K562 (cell line): Measurements from ENCODE around the gene SSU72. TPM values are rescaled to one million over a fixed set of nuclear protein-coding genes. Genes with fewer than 3 reads are reported as not detected.

Source experiments
- NFIC ChIP-seq: fragments of 450-650 bp; IDR thresholded peaks from 2 replicates; pipeline ENCODE4 v1.6.1; 2017; ENCODE audit warnings: mild to moderate bottlenecking, inconsistent platforms
- NR2C1 ChIP-seq, 2 experiments: fragments of 450-650 bp; IDR thresholded peaks; 2 replicates each; pipeline ENCODE4 v1.6.1; 2017; ENCODE audit warnings: mild to moderate bottlenecking in 2 of 2, antibody characterized with exemption in 1 of 2, inconsistent platforms in 1 of 2, missing compliant biosample characterization in 1 of 2, missing genetic modification characterization in 1 of 2
- PYGO2 ChIP-seq: fragments of 450-650 bp; IDR thresholded peaks from 2 replicates; pipeline ENCODE4 v1.6.1; 2016; ENCODE audit warnings: mild to moderate bottlenecking, missing genetic modification characterization, moderate library complexity, missing compliant biosample characterization
- ZNF584 ChIP-seq: fragments of 200-800 bp; sonication (Bioruptor generic); IDR thresholded peaks from 2 replicates; pipeline ENCODE4 v1.6.1; 2016; ENCODE audit warnings: low read depth, mild to moderate bottlenecking, missing genetic modification characterization, missing compliant biosample characterization
- polyA plus RNA-seq, 8 experiments: library from polyadenylated mRNA; depleted of rRNA in 4 of 8; stranded (reverse) in 5 of 8; unstranded in 3 of 8; fragments of >200 nt; fragmentation: Nextera tagmentation in 2 of 8; fragmentation: Illumina TruSeq in 1 of 8; extraction: Ambion mirVana in 2 of 8; extraction: Trizol in 1 of 8; gene quantifications; 2 replicates each; pipeline versions ENCODE4 v1.2.1 to v1.2.3, GENCODE V29; 2011 to 2014; ENCODE audit warnings: inconsistent platforms in 1 of 8, missing spikeins in 1 of 8
- total RNA-seq, 7 experiments: library from RNA; depleted of rRNA in 6 of 7; stranded (reverse); fragments of >200 nt in 6 of 7; fragmentation: Illumina TruSeq in 2 of 7; extraction: Trizol in 2 of 7; gene quantifications; 2 replicates each; pipeline versions ENCODE4 v1.2.1 to v1.2.3, GENCODE V29; 2011 to 2021; ENCODE audit warnings: low replicate concordance in 1 of 7
- TF ChIP-seq, protein P1 (sequence below), 2 experiments: fragments of 450-650 bp; formaldehyde crosslinking in 1 of 2; IDR thresholded peaks; 2 replicates each; pipeline versions ENCODE4 v1.4.0 to v1.6.1; 2014 to 2020; ENCODE audit warnings: mild to moderate bottlenecking in 2 of 2, borderline replicate concordance in 1 of 2, low read depth in 1 of 2
- TF ChIP-seq, protein P2 (sequence below): fragments of 250-450 bp; sonication (Bioruptor Pico); IDR thresholded peaks from 2 replicates; pipeline ENCODE4 v1.5.0; 2021; ENCODE audit warnings: mild to moderate bottlenecking, moderate library complexity
- TF ChIP-seq, protein P3 (sequence below): fragments of 450-650 bp; IDR thresholded peaks from 2 replicates; pipeline ENCODE4 v1.6.1; 2017; ENCODE audit warnings: mild to moderate bottlenecking, moderate library complexity
- TF ChIP-seq, protein P4 (sequence below): fragments of 450-650 bp; conservative IDR thresholded peaks from 2 replicates; pipeline ENCODE4 v1.6.1; 2016; ENCODE audit warnings: missing genetic modification characterization, low read depth, mild to moderate bottlenecking, missing compliant biosample characterization, moderate library complexity
- TF ChIP-seq, protein P5 (sequence below): sonication (generic); formaldehyde crosslinking; IDR thresholded peaks from 2 replicates; pipeline ENCODE4 v1.8.0; 2022; ENCODE audit warnings: missing genetic modification reagents, mild to moderate bottlenecking, borderline replicate concordance

The SSU72 gene
- total and polyA plus RNA-seq, 9 of the 15 experiments (the other 6 are each of a cell fraction or from before 2014, with no cell fraction given), result 70.8 to 201 (median 94.6) TPM

DNA sequence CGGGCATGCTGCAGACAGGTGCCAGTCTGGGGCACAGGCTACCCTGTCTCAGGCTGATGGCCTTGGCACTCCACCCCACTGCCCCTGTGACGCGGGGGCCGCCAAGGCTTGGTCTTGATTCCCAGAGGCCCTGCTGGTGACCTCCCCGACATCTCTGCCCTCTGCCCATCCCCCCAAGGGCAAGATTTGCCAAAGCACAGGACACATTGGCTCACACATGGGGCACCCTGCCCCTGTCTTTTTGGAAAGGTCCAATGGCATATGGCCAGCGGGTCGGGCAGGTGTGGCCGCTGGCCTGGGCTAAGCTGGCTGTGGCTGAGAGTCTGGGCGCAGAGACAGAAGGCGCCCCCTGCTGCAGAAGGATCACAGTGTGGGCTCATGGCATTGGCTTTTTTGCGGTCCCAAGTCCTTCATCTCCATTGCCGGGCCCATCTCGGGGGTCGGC is 45.3 kb upstream of the SSU72 start (continued):
- TF ChIP-seq, protein P1, sequence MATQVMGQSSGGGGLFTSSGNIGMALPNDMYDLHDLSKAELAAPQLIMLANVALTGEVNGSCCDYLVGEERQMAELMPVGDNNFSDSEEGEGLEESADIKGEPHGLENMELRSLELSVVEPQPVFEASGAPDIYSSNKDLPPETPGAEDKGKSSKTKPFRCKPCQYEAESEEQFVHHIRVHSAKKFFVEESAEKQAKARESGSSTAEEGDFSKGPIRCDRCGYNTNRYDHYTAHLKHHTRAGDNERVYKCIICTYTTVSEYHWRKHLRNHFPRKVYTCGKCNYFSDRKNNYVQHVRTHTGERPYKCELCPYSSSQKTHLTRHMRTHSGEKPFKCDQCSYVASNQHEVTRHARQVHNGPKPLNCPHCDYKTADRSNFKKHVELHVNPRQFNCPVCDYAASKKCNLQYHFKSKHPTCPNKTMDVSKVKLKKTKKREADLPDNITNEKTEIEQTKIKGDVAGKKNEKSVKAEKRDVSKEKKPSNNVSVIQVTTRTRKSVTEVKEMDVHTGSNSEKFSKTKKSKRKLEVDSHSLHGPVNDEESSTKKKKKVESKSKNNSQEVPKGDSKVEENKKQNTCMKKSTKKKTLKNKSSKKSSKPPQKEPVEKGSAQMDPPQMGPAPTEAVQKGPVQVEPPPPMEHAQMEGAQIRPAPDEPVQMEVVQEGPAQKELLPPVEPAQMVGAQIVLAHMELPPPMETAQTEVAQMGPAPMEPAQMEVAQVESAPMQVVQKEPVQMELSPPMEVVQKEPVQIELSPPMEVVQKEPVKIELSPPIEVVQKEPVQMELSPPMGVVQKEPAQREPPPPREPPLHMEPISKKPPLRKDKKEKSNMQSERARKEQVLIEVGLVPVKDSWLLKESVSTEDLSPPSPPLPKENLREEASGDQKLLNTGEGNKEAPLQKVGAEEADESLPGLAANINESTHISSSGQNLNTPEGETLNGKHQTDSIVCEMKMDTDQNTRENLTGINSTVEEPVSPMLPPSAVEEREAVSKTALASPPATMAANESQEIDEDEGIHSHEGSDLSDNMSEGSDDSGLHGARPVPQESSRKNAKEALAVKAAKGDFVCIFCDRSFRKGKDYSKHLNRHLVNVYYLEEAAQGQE (IDR thresholded peaks at IDR 0.05; ENCODE audit: borderline replicate concordance), result peak; percentile 53; the same call in 1 of the 2 replicates
- TF ChIP-seq, protein P1 (CRISPR knock-in tag; IDR thresholded peaks at IDR 0.05; ENCODE audit: low read depth), result no peak
- TF ChIP-seq, protein P2, sequence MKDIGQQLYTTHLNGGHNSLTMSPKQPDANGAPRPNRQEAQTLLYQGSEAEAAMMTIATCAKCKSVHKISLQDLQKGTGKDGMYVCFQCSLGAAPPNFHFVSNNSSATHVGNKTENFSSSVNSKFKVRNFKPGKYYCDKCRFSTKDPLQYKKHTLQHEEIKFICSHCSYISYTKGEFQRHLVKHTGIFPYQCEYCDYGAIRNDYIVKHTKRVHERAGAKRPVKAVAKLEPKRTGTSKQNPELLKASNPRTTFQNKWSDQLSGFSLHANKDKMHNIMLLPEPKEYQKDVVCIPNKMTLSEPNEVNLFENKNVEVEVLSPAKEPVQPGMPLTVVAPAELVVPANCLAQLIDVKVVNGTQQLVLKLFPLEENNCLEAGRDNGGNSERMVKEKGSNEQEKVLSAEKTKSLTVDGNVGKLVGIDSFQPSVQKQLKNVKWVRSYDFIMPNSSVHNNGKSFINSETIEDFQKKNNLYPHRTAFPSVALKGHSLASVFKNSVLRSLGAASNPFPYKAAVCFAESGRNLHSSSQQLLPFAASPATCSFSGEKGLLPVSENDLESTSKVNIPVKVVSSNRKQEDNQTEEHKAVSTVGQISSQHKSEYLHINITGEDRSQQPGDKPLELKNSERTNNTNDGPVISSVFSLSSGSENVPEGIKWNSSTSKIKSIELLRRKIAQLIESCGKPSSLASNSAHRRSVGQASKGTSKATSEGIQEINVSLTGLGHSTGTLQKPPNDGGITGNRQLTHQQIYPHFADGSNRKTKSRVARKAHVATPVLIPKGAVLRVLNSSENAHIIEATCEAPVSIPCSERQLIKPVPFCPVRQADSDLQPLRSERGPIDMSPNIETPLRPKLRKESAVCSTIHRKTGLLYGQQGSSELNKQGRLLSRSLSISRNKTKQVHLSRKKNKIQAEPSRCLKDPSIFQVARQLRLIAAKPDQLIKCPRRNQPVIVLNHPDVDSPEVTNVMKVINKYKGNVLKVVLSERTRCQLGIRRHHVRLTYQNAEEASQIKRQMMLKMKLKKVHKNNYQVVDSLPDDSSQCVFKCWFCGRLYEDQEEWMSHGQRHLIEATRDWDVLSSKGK (CRISPR knock-in tag), result no peak
- TF ChIP-seq, protein P3, sequence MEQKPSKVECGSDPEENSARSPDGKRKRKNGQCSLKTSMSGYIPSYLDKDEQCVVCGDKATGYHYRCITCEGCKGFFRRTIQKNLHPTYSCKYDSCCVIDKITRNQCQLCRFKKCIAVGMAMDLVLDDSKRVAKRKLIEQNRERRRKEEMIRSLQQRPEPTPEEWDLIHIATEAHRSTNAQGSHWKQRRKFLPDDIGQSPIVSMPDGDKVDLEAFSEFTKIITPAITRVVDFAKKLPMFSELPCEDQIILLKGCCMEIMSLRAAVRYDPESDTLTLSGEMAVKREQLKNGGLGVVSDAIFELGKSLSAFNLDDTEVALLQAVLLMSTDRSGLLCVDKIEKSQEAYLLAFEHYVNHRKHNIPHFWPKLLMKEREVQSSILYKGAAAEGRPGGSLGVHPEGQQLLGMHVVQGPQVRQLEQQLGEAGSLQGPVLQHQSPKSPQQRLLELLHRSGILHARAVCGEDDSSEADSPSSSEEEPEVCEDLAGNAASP, result no peak
- TF ChIP-seq NFIC (peak; percentile 59; the same call in 1 of the 2 replicates), PYGO2 (no peak), ZNF584 (CRISPR knock-in tag) (no peak), NR2C1 (IDR thresholded peaks at IDR 0.05) (no peak), NR2C1 (tag; IDR thresholded peaks at IDR 0.05) (no peak)
- TF ChIP-seq, protein P4, sequence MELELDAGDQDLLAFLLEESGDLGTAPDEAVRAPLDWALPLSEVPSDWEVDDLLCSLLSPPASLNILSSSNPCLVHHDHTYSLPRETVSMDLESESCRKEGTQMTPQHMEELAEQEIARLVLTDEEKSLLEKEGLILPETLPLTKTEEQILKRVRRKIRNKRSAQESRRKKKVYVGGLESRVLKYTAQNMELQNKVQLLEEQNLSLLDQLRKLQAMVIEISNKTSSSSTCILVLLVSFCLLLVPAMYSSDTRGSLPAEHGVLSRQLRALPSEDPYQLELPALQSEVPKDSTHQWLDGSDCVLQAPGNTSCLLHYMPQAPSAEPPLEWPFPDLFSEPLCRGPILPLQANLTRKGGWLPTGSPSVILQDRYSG (tag), result no peak
- TF ChIP-seq, protein P5, sequence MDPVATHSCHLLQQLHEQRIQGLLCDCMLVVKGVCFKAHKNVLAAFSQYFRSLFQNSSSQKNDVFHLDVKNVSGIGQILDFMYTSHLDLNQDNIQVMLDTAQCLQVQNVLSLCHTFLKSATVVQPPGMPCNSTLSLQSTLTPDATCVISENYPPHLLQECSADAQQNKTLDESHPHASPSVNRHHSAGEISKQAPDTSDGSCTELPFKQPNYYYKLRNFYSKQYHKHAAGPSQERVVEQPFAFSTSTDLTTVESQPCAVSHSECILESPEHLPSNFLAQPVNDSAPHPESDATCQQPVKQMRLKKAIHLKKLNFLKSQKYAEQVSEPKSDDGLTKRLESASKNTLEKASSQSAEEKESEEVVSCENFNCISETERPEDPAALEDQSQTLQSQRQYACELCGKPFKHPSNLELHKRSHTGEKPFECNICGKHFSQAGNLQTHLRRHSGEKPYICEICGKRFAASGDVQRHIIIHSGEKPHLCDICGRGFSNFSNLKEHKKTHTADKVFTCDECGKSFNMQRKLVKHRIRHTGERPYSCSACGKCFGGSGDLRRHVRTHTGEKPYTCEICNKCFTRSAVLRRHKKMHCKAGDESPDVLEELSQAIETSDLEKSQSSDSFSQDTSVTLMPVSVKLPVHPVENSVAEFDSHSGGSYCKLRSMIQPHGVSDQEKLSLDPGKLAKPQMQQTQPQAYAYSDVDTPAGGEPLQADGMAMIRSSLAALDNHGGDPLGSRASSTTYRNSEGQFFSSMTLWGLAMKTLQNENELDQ (CRISPR knock-in tag), result no peak
